Stimulated activated CD4-positive, alpha-beta T cell treated with anti-CD3 and anti-CD28 coated beads, Interleukin-2, amount 100 ng/mL, for 4 hours (primary cell): ENCODE measurements around the gene CHD6.

Source experiments
- DNase-seq: peaks from one replicate; pipeline ENCODE4 v3.0.0-alpha.2; 2020; ENCODE audit warnings: low read depth

Gene CHD6

GRCh38 chr20:41621421-41621820, 3.2 kb upstream of the CHD6 start:
- DNase-seq, result no peak

- DNase-seq, result no peak
Observed at GRCh38 chr20:41619360-41620100, 1.4 kb upstream of the CHD6 start.

- no peak for DNase-seq
Observed at GRCh38 chr20:41618807-41619311, 682 bp upstream of the CHD6 start.

GRCh38 chr20:41617059-41617901, 897 bp downstream of the CHD6 start:
- peak; percentile 40 for DNase-seq

GRCh38 chr20:41616228-41616627, 1.9 kb downstream of the CHD6 start:
- DNase-seq, result no peak

GRCh38 chr20:41615676-41616075, 2.5 kb downstream of the CHD6 start:
- no peak for DNase-seq

- DNase-seq, result no peak
Observed at GRCh38 chr20:41615110-41615509, 3.1 kb downstream of the CHD6 start.

- no peak for DNase-seq
Observed at GRCh38 chr20:41613321-41613720, 4.9 kb downstream of the CHD6 start.

- DNase-seq, result no peak
Observed at GRCh38 chr20:41609474-41609873, 8.7 kb downstream of the CHD6 start.

GRCh38 chr20:41608606-41609005, 9.6 kb downstream of the CHD6 start:
- DNase-seq, result no peak

GRCh38 chr20:41607791-41608190, 10.4 kb downstream of the CHD6 start:
- DNase-seq, result no peak

- no peak for DNase-seq
Observed at GRCh38 chr20:41604002-41604401, 14.2 kb downstream of the CHD6 start.

GRCh38 chr20:41601742-41602141, 16.4 kb downstream of the CHD6 start:
- DNase-seq, result no peak

GRCh38 chr20:41600926-41601631, 17.1 kb downstream of the CHD6 start:
- no peak for DNase-seq

GRCh38 chr20:41599699-41600104, 18.5 kb downstream of the CHD6 start:
- no peak for DNase-seq

GRCh38 chr20:41598719-41599118, 19.5 kb downstream of the CHD6 start:
- DNase-seq, result no peak

- no peak for DNase-seq
Observed at GRCh38 chr20:41594514-41595322, 23.5 kb downstream of the CHD6 start.

GRCh38 chr20:41592516-41593216, 25.5 kb downstream of the CHD6 start:
- no peak for DNase-seq

GRCh38 chr20:41587956-41588355, 30.2 kb downstream of the CHD6 start:
- DNase-seq, result no peak

GRCh38 chr20:41587523-41587922, 30.7 kb downstream of the CHD6 start:
- DNase-seq, result no peak

GRCh38 chr20:41586772-41587171, 31.4 kb downstream of the CHD6 start:
- no peak for DNase-seq
